GM12872 (cell line): Measurements from ENCODE around the gene TRIL.

ENCODE experiments used
- TF ChIP-seq, protein P1 (sequence below): IDR thresholded peaks from 3 replicates; pipeline ENCODE4 v1.5.1; 2011; ENCODE audit warnings: low read depth, mild to moderate bottlenecking, low read length, moderate library complexity; ENCODE audit not compliant: insufficient read depth

TRIL gene

DNA sequence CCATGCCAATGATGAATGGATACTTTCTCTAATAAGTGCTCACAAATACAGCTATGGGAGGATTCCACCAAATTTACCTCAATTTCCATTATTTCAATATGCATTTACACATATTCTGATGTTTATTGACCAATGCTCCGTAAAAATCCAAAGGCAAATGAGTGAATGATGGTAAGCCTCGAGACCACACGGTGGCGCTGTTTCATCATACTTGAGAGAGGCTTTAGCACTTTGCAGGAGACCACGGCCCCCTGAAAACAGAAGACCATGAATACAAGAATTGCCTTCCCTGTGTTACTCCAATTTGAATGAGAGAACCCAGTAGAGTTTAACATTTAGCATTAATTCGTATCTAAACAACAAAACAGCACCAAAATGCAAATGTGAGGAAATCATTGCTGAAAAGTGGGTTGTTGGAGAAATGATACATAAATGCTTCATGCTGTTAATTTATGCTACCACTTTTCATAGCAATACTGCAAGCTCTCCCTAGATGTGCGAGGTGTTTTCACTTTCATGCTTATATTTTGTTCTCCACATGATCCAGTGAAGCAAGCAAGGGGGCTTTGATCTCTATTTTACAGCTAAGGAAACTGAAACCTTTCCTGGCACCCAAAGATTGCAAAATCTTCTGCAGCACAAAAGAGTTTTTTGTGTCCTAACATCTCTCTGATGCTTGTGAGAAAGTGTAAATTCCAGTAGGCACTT lies 35.4 kb downstream of the TRIL start:
- TF ChIP-seq, protein P1, sequence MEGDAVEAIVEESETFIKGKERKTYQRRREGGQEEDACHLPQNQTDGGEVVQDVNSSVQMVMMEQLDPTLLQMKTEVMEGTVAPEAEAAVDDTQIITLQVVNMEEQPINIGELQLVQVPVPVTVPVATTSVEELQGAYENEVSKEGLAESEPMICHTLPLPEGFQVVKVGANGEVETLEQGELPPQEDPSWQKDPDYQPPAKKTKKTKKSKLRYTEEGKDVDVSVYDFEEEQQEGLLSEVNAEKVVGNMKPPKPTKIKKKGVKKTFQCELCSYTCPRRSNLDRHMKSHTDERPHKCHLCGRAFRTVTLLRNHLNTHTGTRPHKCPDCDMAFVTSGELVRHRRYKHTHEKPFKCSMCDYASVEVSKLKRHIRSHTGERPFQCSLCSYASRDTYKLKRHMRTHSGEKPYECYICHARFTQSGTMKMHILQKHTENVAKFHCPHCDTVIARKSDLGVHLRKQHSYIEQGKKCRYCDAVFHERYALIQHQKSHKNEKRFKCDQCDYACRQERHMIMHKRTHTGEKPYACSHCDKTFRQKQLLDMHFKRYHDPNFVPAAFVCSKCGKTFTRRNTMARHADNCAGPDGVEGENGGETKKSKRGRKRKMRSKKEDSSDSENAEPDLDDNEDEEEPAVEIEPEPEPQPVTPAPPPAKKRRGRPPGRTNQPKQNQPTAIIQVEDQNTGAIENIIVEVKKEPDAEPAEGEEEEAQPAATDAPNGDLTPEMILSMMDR: peak; percentile 76

DNA sequence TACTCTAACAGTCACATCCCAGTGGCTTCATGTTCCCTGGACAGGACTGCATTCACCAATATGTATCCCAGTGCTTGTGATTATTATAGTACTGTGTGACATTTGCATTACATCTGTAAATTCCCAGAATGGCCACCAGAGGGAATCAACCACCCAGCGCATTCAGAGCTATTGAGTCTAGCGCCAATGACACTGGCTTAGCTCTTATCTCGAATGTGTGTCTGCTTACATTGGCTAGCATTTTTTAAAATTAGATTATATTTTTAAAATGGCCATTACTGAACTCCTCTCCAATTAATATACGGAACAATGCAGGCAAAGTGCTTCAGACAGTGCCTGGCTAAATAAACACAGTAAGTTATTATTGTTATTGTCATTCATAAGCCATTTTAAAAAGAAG lies 36.3 kb downstream of the TRIL start:
- TF ChIP-seq, protein P1: peak; percentile 78

GRCh38 chr7:28920424-28920823 lies 37.7 kb downstream of the TRIL start:
- TF ChIP-seq, protein P1: no peak

DNA sequence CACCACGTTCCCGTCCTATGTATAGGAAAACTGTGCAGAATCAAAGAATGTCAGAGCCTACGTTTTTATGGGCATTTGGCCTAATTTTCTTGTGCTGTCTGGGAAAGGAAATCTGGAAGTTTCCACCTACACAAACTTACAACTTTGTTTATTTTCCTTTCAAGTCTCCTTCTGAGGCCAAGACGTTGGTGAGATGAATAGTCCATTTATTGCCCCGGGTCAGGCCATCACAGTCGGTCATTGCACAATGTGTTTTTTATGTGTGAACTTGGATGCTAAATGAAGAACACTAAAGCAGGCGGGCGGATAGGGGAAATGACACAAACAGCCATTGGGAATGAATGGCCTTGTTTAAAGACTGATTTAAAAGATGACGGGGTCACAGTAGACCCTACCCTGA lies 38.6 kb downstream of the TRIL start:
- TF ChIP-seq, protein P1: no peak

DNA sequence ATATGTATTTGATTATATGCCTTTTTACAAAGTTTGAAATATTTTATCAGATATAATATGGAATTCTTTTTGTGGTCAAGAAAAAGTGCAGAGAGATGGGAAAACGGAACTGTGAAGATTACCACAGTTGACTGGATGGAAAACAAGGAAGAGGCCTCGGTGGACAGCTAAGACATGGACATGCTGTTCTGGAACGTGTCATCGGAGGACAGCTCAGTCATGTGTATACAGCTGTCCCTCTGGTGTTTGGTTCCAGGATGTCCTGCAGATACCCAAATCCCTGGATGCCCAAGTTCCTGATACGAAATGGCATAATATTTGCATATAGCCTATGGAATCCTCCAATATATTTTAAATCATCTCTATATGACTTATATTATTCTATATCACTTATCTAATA lies 49.4 kb downstream of the TRIL start:
- TF ChIP-seq, protein P1: no peak

DNA sequence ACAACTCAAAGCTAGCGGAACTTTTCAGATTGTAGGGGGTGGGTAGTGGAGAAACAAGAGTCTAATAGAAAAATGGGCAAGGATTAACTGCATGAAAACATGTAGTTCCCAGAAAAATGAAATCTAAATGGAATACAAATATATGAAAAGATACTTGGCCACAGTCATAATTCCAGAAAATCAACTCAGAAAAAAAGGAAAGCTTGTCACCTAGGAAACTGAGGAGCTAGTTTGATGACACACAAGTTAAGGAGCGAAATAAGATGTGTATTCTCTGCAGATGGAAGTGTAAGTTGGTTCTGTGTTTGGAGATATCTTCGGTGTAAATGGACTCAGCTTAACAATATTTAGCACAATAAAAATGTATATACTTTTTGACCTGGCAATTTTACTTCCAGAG lies 52.7 kb downstream of the TRIL start:
- TF ChIP-seq, protein P1: no peak

DNA sequence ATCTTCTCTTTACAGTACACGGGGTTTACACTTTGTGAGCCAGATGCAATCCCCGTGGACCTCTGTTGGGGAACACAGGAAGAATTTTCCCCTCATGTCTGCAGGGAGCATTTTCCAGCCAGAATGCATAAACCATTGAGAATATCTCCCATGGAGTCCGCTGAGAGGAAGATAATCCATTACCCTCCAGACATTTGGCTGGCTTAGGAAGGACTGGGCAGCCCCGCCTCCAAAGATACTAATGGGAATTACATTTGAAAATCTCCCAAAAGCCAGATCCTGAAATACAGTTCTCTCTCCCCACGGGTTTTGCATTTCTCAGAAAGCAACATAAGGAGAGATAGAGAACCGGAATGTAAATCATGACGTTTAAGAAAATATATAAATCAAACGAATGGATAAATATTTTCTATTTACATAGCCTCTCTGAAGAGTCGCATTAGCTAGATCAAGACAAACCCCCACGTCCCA lies 53.5 kb downstream of the TRIL start:
- TF ChIP-seq, protein P1: no peak
